ENCODE measurements around the gene GPR33. TPM values are rescaled to one million over a fixed set of nuclear protein-coding genes. Genes with fewer than 3 reads are reported as not detected.

Gene GPR33
- total RNA-seq, 1 donor from 2014 or later = not detected

DNA sequence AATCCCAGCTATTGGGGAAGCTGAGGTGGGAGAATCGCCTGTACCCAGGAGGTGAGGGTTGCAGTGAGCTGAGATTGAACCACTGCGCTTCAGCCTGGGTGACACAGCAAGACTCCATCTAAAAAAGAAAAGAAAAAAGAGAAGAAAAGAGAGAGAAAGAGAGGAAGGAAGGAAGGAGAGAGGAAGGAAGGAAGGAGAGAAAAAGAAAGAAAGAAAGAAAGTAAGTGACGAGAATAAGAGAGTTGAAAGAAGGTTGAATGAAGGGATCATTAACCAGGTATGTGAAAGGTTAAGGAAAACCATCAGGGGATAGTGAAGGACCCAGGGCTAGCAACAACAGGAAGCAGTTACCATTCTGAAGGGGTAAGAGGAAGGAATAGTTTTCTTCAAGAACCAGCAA, 26.3 kb downstream of the GPR33 start:
- H3K4me1 Mint-ChIP-seq = peaks cover 34% of the 10 kb centered on the region
- no peaks in the 10 kb centered on the region for H3K9me3 Mint-ChIP-seq
- H3K4me3 Mint-ChIP-seq = no peak overlapping the region
- H3K27me3 Mint-ChIP-seq (ENCODE audit: low read depth) = no peaks in the 10 kb centered on the region
- no peak for TF ChIP-seq CTCF (conservative IDR thresholded peaks at IDR 0.05)
- H3K36me3 Mint-ChIP-seq (ENCODE audit: low read depth) = no peaks in the 10 kb centered on the region
- no peak overlapping the region for H3K27ac Mint-ChIP-seq (ENCODE audit: unreplicated experiment)
- no peak for DNase-seq (ENCODE audit: low read depth, low spot score)

- H3K9me3 Mint-ChIP-seq = no peaks in the 10 kb centered on the region
- peak overlapping the region; percentile 99 for H3K27ac Mint-ChIP-seq (ENCODE audit: unreplicated experiment)
- no peak for DNase-seq (ENCODE audit: low read depth, low spot score)
- TF ChIP-seq CTCF (conservative IDR thresholded peaks at IDR 0.05) = no peak
- peaks cover 57% of the 10 kb centered on the region for H3K4me1 Mint-ChIP-seq
- H3K4me3 Mint-ChIP-seq = peak overlapping the region; percentile 97
- no peaks in the 10 kb centered on the region for H3K36me3 Mint-ChIP-seq (ENCODE audit: low read depth)
- H3K27me3 Mint-ChIP-seq (ENCODE audit: low read depth) = no peaks in the 10 kb centered on the region
Observed at GRCh38 chr14:31457665-31458659, 29.9 kb downstream of the GPR33 start.

DNA sequence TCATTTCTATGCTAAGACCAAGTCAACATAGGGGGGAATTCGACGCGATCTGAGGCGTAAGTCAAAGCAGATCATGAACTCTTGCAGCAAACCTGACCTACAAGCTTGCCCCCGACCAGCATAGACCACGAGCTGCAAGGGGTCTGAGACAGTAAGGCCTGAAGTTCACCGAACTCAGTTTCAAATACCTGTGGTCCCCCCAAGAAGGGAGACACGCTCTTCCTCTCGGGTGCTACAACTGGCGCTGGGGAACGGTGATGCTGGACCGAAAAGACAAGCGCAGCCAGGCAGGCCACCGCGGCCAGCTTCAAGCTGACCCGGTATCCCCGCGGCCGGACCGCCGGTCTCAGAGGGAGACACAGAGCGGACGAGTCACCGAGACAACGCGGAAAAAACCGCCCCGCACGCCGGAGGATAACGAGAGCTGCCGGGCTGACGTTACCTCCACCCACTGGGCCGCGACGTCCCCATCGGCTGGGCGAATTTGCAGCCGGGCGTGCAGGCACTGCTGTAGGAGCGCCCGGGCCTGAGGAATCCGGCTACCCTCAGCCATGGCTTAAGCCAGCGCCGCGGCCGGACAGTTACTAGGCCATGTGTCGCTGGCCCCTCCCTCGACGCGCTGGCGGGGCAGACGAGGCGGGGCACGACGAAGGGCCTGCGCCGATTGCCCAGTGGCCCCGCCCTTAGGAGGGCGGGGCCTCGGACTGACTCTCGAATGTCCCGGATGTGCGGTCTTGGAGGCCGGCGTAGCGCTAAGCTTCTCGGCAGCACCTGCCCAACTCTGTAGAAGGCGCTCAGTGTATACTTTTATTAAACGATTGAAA, 30.8 kb downstream of the GPR33 start, which contains the start of gene DTD2:
Gene DTD2, minus strand, starts transcription at position 666 of the 824 bp plus-strand sequence. Its CDS starts 113 bp downstream, at position 553.
- Mint-ChIP-seq H3K9me3 (no peaks in the 10 kb centered on the region), H3K4me3 (peak within 1 kb of the TSS; percentile 97), H3K4me1 (peaks cover 57% of the 10 kb centered on the region), H3K36me3 (ENCODE audit: low read depth) (no peaks in the 10 kb centered on the region), H3K27ac (ENCODE audit: unreplicated experiment) (peak within 1 kb of the TSS; percentile 99), H3K27me3 (ENCODE audit: low read depth) (no peaks in the 10 kb centered on the region)
- TF ChIP-seq CTCF (conservative IDR thresholded peaks at IDR 0.05) = no peak
- peak; percentile 88 for DNase-seq (ENCODE audit: low read depth, low spot score)

- H3K4me1 Mint-ChIP-seq = peaks cover 14% of the 10 kb centered on the region
- H3K27ac Mint-ChIP-seq (ENCODE audit: unreplicated experiment) = no peak overlapping the region
- peak; percentile 69 for TF ChIP-seq CTCF (conservative IDR thresholded peaks at IDR 0.05)
- peaks cover 2% of the 10 kb centered on the region for H3K36me3 Mint-ChIP-seq (ENCODE audit: low read depth)
- no peaks in the 10 kb centered on the region for H3K9me3 Mint-ChIP-seq
- no peak overlapping the region for H3K4me3 Mint-ChIP-seq
- no peak for DNase-seq (ENCODE audit: low read depth, low spot score)
- no peaks in the 10 kb centered on the region for H3K27me3 Mint-ChIP-seq (ENCODE audit: low read depth)
Observed at GRCh38 chr14:31449971-31450610, 37.7 kb downstream of the GPR33 start.

DNA sequence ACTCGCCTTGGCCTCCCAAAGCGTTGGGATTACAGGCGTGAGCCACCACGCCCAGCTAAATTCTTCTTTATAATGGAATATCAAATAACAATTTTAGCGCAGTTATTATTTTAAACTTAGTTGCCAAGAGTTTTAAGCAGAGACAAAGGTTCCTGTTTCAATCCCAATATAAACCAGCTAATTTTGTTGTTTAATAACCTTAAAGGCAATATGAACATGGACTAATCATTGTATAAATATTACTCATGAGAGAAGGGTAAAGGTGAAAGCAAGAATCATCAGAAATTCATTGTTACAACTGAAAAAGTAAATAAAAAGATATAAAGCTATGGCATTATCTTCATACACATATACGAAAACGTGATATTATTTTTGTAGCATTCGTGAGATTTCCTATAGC, 38.7 kb downstream of the GPR33 start:
- peaks cover 5% of the 10 kb centered on the region for H3K4me1 Mint-ChIP-seq
- no peak overlapping the region for H3K27ac Mint-ChIP-seq (ENCODE audit: unreplicated experiment)
- H3K9me3 Mint-ChIP-seq = no peaks in the 10 kb centered on the region
- H3K4me3 Mint-ChIP-seq = no peak overlapping the region
- no peak for DNase-seq (ENCODE audit: low read depth, low spot score)
- no peaks in the 10 kb centered on the region for H3K27me3 Mint-ChIP-seq (ENCODE audit: low read depth)
- no peak for TF ChIP-seq CTCF (conservative IDR thresholded peaks at IDR 0.05)
- peaks cover 4% of the 10 kb centered on the region for H3K36me3 Mint-ChIP-seq (ENCODE audit: low read depth)
